Activated CD4-positive, alpha-beta T cell treated with anti-CD3 and anti-CD28 coated beads, Interleukin-2, Interleukin-4, amounts not matched to agents 100 ng/mL and 50 ng/mL, durations not matched to agents 16 hours and 8 hours (primary cell): ENCODE data around the gene FTO.
A peak's percentile ranks its signal among the peaks of the same experiment; 100 is the strongest.
"Not testable (repeated sequence)": the region's sequence is repeated elsewhere in the genome, so short reads cannot be mapped to it uniquely, and the experiment has no call there.

Experiments used
- DNase-seq: peaks from one replicate; pipeline ENCODE4 v3.0.0-alpha.2; 2020; ENCODE audit warnings: low spot score

The FTO gene

DNA sequence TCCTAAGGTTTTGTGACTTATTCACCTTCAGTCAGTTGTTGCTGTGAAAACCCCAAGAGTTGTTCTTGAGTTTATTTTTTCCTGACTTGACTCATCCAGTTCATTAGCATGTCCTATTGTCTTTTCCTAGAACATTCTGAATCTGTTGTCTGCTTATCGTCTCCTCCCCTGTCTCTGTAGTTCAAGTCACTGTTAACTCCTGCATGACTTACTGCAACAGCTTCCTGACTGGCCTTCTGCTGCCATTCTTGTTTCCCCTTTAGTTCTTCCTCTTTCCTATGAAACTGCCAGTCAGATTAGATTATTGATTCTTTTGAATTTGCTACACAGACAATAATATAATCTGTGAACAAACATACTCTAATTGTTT, 161.5 kb downstream of the FTO start:
- DNase-seq = peak; percentile 28

DNA sequence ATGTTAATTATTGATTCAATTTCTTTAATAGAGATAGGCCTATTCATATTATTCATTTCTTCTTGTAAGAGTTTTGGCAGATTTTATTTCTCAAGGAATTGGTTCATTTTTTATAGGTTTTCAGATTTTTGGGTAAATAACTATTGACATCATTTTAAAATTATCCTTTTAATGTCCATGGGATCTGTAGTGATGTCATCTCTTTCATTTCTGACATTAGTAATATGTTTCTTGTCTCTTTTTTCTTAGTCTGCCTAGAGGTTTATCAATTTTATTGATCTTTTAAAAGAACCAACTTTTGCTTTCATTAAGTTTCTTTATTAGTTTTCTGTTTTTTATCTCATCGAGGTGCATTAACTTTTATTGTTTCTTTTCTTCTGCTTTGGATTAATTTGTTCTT, 162.6 kb downstream of the FTO start:
- DNase-seq = no peak

DNA sequence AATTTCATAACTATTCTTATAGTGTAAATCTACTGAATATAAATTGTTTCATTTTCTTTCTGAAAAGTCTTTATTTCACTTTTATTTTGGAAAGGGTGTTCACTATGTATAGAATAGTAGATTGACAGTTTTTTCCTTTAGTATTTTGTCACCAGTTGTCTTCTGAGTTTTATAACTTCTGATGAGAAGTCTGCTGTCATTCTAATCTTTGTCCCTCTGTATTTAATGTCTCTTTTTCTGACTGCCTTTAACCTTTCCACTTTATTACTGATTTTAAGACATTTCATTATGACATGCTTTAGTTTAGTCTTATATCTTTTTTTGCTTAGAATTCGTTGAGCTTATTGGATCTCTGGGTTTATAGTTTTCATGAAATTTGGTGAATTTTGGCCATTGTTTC, 166.9 kb downstream of the FTO start:
- no peak for DNase-seq

DNA sequence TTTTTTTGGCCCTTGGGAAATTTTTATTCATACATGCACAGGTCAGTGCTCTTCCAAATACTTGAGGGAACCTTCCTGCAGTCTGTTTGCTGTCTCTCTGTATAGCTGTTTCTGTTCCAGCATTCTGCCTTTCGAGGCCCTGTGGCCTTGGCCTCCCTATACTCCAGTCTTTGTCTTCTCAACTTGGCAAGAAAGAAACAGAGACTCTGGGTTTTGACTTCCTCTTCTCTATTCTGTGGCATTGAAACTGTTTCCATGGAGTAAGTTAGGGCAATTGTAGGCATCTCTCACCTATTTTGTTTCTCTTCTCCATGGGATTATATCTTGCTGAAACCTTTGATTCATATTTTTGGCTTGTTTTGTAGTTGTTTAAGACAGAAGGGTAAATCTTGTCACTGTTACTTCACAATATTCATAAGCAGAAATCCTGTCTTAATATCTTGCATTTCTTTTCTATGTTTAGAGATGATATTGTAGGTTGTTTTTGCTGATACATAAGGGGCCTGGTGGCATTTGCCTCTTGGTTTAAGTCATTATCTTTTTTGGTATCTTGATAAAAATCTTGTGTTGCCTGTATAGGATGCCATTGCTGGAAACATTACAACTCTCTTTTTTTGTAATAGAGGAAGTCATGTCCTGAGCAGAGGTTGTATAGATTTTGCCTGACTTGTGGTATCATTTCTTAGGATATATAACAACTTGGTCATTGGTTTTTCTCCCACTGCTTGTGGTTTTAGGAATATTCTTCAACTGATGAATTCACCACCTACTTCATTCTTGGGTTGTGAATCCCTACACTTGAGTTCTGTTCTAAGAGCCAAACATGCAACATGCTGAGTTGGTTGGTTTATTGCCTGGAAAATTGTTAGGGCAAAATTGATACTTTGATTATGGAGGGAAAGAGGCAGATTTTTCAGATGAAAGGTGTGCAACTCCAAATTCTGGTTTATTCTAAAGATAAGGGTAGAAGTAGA, 168.6 kb downstream of the FTO start:
- peak; percentile 32 for DNase-seq

DNA sequence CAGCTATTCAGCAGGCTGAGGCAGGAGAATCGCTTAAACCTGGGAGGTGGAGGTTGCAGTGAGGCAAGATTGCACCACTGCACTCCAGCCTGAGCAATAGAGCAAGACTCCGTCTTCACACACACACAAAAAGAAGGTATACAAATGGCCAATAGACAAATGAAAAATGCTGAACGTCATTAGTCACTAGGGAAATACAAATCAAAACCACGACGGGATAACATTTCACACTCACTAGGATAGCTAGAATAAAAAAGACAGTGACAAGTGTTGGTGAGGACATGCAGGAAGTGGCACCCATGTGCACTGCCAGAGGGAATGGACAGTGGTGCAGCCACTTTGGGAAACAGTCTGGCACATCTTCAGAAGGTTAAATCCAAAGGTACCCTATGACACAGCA, 172.9 kb downstream of the FTO start:
- DNase-seq = no peak

DNA sequence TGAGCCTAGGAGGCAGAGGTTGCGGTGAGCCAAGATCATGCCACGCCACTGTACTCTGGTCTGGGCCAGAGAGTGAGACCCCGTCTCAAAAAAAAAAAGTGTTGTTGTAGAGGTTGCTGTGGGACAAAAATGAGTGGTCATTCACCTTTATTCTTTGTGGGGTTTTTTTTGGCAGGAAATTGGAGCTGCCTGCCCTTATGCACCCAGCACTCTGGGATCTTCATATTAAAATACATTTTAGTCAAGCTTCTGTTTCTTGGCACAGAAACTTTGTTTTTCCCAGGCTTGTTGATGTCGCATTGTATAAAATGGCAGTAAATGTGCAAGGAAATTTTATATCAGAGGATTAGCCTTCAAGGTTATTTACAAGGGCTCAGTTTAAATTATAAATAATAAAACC, 174.3 kb downstream of the FTO start:
- DNase-seq = no peak

DNA sequence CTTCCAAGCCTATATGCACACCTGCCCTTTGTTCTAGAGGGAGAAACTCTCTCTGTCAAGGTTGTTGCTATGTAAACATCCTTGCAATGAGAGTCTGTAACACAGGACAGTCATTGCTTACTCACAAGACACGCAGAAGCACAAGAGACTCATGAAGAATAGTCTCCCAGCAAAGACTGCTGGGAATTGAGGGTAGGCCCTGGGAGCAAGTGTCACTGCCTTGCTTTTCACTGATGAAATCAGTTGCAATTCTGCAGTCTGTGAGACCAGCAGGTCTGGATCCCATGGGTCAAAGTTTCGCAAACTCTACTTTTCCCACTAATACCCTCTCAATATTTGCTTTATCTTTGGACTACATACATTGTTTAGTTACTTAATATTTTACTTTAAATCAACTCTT, 177.4 kb downstream of the FTO start:
- DNase-seq = no peak

DNA sequence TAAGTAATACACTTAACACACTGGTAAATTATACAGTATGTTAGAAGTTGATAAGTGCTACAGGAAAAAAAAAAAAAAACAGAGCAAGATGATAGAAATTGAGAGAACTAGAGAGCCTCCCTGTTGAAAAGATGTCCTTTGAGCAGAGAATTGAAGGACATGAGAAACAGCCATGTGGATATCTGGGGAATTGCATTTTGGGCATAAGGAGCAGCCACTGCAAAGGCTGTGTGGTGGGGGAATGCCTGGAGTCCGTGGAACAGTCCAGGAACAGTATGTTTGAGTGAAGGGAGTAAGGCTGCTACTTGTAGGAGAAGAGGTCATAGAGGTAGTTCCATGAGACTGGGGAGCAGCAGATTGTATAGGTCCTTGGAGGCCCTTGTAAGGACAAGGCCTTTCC, 178.4 kb downstream of the FTO start:
- no peak for DNase-seq

DNA sequence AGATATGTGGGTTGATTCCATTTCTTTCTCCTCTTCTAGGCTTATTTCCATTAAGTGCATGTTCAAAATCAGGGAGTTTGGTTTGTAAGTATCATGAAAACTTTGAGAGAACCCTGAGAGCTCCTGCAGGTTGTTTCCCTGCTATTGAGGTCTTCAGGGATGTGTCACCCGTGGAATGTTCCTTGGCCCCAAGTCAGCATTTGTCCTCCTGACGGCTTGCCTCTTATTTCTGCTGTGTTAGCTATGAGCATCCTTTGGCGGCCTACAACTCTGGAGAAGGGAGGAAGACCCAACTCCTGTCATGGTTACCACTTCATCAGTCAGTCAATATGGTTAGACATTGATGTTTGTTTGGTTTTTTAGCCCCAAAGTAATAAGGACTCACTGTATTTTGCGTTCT, 180.8 kb downstream of the FTO start:
- no peak for DNase-seq

DNA sequence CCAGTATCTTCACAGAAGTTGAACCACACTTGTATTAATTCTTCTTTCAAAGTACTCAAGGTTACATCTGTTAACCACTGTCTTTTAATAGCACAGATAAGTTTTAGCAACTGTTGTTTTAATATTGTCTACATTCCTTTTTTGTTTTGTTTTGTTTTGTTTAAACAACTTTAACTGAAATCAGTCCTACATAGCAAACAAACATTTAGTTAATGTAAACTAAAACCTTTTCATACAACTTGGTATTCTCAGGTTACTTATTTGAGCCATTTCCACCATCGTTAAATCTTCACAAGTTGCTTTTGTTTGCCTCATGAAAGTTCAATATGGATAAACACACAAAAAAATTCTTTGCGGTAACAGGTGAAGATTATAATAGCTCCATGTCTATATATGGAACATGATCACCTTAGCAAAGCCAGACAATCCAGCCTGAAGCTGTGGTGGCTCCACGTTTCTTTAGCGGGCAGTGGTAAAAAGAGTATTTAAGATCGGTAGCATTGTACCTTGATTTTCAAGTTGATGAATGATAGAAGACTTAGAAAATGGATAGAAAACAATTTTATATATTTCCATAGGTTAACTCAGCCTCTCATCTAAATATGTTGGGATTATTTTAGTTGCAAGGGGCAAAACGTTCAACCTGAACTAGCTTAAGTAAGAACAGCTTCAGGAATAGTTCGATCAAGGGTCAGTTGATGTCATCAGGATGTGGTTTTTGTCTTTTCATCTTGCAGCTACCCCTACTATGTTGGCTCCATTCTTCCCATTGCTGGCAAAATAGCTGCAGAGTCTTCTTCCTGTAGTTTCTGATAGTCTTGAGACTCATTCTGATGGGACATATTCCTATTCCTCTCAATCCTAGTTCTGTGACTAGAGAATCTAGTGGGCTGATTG, 182.8 kb downstream of the FTO start:
- no peak for DNase-seq

DNA sequence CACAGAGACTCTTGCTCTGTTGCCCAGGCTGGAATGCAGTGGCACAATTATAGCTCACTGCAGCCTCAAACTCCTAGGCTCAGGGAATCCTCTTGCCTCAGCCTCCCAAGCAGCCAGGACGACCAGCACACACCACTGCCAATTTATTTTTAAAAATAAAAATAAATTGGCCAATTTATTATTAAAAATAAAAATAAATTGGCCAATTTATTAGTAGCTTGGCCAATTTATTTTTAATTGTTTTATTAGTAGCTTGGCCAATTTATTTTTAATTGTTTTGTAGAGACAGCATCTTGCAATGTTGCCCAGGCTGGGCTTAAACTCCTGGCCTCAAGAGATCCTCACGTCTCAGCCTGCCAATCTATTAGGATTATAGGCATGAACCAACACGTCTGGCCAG, 184.3 kb downstream of the FTO start:
- no peak for DNase-seq

DNA sequence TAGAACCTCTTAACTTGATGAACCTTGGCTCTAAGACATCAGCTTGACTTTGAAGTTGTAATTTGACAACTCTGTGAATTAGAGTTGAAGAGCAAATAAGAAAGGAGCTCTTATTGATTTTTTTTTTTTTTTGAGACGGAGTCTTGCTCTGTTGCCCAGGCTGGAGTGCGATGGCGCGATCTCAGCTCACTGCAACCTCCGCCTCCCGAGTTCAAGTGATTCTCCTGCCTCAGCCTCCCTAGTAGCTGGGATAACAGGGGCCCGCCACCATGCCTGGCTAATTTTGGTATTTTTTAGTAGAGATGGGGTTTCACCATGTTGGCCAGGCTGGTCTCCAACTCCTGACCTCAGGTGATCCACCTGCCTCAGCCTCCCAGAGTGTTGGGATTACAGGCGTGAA, 186.9 kb downstream of the FTO start:
- not testable (repeated sequence) for DNase-seq

DNA sequence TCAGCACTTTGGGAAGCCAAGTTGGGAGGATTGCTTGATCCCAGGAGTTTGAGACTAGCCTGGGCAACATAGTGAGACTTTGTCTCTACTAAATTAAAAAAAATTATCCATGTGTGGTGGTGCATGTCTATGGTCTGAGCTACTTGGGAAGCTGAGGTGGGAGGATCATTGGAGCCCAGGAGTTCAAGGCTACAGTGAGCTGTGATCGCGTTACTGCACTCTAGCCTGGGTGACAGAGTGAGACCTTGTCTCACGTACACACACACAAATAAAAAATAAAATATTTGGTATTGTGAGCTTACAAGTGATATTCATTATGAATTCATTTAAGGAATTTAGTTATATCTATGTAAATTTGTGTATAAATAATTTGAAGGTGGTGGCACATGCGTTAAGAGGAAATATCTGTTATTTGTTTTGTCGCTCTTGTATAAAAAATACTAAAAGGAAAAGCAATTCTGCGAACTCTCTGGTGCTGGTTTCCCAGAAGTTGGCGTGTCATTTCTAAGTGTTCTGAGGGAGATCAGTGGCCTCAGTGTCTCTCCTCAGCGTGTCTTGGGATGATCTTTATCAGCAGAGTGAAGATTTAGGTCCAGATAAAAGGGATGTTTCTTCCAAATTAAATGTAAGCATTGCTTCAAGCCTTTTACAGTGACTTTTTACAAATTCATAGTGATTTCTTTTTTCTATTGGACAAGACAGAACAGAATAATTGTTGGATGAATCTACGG, 187.6 kb downstream of the FTO start:
- no peak for DNase-seq

DNA sequence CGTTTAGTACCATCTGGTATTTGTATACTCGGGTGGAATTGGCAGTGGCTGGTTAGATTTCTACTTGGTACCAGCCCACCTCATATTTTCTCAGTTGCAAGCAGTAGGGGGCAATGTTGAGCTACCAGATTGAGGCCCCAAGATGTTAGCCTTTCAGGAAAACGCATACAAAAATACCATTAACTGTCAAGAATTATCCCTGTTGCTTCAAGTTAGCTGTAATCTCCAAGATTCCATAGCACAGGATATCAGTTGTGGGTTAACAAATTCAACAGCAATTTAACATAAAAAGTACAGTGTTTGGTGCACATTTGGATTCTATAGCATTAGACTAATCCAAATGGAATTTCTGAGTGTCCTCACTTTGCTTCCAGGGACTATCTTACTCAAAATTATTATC, 188.2 kb downstream of the FTO start:
- peak; percentile 66 for DNase-seq

DNA sequence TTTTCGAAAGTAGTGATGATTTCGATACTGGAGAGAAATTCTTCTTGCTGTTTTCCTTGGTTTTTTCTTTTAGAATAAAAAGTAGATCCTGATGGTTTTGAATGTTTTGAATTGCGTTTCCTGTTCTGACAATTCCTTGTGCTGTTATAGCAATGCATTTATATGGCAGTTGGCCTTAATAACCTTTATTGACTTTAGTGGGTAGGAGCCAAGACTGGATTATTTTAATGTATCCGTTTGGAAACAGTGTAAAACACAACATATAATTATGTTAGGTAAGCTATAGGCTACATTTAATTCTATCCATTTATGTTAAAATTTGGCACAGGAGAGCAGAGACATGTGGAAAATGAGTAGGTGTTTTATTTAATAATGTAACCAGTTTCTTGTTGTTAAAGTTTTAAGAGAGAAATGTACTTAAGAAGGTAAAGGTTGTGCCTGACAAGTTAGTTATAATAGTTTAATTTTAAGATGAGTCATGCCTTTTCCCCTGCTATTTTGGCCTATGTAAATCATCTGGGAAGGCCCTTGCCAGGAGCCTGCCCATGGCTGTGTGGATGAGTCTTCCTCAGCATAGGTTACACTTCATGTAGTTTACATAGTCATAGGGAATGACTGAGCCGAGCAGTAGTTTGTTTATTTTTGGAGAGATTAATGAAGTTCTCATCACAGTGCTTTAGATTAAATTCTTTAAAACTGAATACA, 189.9 kb downstream of the FTO start:
- DNase-seq = no peak

DNA sequence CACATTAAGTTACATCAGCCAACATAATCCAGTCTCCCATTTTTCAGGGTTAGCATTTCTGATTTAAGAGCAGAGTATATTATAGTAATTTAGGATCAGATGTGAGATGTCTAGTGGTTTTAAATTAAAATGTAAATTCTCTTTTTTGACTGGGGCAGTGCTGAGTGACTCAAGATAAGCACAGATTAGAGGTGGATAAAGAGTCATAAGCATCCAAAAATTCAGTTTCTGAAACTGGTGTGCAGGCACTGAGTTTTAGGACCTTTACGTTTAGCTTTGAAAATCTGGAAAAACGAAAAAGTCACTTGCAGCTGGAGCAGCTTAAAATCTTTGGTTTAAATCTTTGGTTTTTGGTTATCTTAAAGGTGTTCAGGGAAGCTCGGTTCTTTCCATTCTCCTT, 190.7 kb downstream of the FTO start:
- DNase-seq = no peak

DNA sequence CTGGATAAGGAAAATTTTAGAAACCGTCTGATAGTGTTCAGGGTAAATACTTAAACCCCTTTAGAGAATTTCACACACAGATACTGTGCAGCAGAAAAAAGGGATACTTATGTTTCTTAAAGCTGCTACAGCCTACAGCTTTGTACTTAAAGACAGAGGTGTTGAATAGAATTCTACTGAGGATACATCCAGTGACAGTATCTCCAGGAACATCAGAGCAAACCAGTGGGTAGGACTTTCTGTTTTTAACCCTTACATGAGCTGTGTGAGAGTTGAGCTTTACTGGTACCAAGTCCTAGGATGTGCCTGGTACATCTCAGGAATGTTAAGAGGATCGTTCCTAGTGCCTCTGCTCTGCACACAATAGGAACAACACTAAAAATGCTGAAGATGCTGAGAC, 191.5 kb downstream of the FTO start:
- DNase-seq = no peak

DNA sequence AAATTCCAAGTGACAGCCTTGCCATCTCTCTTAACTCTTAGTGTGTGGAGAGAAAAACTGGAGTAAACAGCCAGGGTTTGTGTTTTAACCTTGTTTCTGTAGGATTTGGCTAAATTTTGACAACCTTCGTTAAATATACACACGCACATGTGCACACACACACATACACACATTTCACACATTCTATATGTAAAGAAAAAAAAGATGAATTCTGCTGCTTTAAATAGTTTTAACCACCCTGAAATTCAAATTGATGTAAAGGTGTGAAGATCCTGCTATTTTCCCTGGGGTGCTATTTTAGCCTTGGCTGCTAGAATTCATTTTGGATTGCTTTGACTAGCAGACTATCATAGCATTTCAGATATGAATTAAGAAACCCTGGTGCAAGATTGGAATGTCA, 191.9 kb downstream of the FTO start:
- no peak for DNase-seq

DNA sequence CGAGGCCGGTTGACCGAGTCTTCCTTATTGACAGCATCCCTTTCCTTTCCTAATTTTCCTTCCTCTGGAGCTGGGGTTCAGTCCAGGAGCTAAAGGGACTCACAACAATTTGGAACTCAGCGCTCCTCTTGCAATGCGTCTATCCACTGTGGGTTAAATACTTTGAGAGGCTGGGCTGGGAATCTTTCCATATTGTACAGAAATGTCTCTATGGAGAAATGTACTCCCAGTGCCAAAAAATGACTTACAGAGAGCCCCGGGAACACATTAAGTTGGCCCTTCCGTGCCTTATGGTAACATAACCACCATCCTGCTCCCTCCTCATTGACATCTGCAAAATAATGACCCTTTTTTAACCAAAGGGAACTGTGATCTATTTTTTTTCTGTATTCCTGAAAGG, 192.8 kb downstream of the FTO start:
- DNase-seq = no peak

DNA sequence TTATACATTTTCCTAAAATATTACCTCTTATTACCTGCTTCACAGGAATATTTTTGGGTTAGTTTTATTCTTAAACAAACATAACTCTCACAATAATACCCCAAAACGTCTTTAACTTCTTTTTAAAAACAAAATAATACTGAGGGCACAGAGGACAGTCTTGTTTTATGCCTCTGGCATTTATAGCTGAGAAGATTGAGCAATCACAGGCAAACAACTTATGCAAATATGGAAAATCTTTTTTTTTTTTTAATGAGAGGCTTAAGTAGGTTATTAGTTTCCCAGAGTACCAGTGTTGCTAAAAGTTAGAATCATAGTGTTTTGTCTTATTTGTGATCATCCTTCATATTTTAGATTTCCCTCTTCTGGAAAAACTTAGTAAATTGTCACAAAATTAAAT, 195.0 kb downstream of the FTO start:
- no peak for DNase-seq

DNA sequence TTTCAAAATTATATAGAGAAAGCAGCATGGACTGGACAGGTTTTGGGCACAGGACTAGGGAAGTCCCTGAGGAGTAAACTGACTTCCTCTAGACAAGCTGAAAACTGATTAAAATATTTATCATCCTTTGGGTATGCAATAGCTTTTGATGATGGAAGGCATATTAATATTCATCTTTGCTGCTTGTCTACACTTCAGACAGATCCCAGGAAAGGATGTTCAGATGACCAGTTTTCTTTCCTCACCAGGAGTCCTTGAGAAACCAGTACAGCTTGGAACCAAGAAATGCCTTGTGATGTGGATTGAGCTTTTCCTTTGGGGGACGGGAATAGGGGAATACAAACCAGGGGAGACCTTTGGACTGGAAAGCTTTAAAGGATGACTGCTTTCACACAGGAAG, 195.5 kb downstream of the FTO start:
- no peak for DNase-seq

DNA sequence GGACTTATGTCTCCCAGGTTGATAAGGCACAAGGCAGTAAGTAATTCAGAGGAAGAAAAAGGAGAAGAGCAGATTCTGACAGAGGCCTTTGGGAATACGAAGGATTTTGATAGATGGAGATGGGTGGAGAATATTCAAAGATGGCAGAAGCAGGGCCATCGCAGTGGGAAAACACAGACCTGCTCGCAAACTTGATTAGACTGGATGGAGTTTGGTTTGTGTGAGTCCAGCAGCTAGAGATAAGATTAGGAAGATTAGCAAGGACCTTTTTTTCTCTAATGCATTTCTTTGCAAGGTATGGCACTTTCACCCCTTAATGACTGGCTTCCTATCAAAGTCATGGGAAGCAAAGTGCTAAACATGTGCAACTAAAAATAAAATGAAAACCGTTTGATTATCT, 196.7 kb downstream of the FTO start:
- no peak for DNase-seq
